HuH-7.5 (cell line): Measurements from ENCODE around the gene IDI1.
"Not testable (repeated sequence)": the region's sequence is repeated elsewhere in the genome, so short reads cannot be mapped to it uniquely, and the experiment has no call there.

Source experiments
- DNase-seq: peaks from one replicate; pipeline ENCODE4 v3.0.0; 2011; ENCODE audit warnings: low spot score

IDI1 gene

DNA sequence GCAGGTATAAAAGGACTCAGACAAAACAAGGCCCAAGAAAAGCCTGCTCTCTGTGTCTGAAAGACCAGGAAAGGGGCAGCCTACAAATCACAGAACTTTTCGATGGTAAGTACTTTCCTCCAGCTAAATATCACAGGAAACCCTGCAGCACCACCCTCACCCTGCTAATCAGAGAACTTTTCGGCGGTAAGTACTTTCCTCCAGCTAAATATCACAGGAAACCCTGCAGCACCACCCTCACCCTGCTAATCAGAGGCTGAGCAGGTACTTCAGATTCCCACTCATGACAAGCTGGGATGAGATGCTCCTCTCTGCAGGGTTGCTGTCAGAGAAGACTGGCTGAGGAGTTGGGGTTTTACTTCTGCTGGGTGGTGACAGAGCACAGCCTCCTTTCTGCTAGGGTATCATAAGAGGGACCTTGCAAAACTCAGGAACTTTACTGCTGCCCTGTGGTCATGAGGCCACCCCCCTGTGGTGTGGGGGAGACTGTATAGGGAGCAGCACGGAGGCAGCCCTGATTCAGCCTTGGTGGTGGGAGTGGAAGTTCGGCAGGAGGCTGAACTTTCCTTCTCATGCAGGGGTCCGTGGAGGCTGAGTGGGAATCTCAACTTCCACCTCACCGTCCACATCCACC is 14.4 kb upstream of the IDI1 start:
- no peak for DNase-seq

DNA sequence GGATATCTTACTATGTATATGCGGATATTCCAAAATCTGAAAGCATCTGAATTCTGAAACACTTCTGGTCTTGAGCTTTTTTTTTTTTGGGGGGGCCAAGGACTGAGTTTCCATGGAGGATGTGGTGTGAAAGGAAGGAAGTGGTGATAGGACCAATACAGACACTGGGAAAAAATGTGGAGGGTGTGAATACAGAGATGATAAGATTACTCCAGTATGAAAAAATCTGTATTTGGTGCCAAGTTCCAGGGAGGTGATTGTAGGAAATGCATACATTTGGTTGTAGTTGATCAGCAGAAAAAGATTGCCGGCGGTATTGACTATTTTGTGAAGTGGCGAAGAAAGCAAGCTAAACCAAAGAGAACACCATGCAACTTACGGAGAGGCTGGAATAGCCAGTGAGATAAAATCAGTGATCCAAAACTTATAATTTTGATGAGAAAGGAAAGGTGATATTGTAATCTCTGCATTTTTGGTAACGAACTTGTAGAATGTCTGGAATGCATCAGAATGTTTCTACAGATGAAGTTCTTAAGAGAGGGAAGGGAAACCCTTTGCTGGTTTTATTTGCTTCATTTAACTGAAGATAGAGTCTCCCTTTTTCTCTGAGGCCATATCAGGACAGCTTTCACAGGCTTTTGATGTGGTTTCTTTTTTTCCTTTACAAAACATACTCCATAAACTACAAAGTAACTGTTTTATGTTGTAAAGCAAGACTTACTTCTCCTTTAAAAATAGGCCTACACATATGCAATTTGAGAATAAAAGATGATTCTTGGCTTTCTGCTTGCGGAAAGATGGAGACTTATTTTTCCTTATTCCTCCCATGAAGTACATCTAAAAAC is 13.2 kb upstream of the IDI1 start:
- no peak for DNase-seq

DNA sequence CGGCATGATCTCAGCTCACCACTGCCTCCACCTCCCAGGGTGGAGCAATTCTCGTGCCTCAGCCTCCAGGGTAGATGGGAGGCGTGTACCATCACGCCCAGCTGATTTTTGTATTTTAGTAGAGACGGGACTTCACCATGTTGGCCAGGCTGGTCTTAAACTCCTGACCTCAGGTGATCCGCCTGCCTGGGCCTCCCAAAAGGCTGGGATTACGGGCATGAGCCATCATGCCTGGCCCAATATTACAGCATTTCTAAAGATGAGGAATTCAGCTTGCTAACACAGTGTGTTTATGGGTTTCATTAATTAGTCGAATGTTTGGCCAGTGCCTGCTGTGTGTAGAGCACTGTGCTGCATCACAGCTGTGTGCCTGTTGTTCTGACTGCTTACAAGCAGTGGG is 11.0 kb upstream of the IDI1 start:
- no peak for DNase-seq

DNA sequence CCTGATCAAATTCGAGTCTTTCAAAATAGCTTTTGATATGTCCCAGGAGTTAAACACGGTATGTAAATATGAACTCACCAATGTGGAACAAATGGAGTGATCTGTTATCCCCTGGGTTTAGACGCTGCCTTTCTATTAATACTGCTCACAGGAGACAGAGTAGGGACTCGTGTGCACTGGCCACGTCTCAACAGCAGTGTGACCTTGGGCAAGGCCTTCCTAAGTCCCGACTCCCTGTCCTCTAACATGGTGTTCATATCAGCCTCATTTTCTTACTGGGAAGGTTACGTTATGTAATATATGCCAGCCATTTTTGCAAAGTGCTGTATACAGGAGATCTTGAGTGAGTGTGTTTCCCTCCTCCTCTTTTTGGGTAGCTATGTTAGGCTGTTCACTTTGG is 9.1 kb upstream of the IDI1 start:
- DNase-seq: no peak

DNA sequence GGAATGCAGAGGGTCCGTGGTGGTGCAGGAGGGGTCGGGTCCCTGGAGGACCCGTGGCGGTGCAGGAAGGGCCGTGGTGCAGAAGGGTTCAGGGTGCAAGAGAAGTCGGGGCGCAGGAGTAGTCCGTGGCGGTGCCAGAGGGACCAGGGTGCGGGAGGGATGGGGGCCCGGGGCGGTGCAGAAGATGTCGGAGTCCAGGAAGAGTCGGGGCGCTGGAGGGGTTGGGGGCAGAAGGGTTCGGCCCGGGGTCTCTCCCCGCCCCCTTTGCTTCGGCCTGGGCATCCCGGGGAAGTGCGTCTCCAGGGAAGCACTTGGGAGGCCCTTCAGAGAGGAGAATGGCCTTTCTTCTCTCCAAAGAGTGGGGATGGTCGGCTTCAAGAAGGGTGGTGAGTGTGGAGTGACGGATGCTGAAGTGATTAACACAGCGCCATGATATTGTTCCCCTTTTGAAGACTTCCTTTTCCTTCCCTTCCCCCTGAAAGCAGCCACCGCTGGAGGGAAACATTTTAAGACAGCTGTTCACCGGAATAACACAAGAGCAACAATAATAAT is 8.3 kb upstream of the IDI1 start:
- DNase-seq: no peak

DNA sequence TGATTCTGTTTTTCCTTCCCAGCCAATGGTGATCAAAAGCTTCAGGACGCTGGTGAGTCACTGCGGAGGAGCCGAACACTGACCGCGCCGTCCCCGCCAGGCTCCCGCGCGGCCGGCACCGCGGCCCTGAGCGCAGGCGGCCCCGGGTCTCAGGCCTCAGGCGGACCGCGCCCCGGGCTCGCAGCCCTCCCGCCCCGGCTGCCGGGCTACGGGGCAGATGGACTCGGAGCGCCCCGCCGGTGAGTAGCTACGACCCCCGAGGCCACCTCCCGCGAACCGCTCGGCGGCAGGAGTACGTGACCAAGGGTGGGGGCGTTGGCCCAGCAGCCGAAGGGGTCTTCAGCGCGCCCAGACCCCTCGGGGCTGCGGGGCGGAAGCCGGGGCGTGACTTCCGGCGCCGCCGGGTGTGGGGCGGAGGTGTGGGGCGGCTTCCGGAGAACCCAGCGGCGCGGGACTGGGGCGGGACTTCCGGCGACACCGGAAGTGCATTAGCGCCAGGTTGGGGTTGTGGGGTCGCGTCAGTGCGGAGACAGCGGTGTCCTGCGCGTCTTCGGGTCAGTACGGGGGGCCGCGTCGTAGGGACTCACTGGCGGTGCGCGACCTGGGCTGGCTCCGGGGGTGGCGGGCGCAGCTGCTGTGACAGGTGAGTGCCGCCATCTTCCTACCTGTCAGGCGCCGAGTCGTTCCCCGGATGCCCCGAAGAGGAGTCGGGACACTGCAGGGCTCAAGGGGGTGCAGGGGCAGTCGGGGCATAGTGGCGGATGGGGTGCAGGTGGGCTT is 7.6 kb upstream of the IDI1 start, which contains the start of gene WDR37:
TSS of gene WDR37 (plus strand) at position 60 of the 780 bp plus-strand sequence. CDS start 15,771 bp downstream, outside the sequence.
- peak; percentile 83 for DNase-seq

DNA sequence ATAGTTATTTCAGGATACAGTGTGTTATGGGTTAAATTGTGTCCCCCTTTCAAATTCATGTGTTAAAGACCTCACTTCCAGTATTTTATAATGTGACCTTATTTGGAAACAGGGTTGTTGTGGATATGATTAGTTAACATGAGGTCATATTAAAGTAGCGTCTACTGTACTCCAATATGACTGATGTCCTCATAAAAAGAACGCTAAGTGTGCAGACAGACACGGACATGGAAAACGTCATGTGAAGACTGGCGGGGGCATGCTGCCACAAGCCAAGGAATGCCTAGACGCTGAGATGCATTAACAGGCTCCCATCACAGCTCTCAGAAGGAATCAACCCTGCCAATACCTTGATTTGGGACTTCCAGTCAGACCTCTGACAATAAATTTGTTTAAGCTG is 5.8 kb upstream of the IDI1 start:
- no peak for DNase-seq

DNA sequence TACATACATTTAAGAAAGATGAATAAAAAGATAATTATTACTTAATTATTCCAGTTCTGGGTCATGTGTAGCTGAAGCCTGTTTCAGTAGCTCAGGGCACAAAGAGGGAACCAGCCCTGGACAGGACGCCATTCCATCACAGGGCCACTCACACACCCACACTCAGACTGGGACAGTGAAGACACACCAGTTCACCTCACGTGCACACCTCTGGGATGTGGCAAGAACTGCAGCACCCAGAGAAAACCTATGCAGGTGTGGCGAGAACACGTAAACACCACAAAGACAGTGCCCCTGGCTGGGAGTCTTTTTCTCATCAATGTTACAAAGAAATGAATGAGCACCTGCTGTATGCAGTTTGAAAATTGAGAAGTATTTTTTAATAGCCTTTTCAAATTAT is 1.6 kb upstream of the IDI1 start:
- DNase-seq: peak; percentile 45

DNA sequence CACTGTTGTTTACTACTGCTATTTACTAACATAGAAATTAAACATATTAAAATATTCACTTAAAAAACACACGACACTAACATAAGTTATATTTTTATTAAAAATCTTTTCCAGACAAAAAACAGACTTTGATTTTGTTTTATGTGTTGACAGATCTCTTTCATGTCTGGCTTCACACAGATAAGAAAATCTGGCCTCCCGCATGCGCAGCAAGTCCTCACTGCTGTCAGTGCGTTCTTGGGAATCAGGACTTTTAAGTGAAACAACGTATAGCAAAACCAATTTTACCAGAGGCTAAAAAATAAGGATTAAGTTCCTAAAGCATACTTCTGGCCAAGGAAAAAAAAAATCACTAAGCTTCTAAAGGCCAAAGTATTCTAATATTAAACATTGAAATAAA is 1.2 kb upstream of the IDI1 start:
- no peak for DNase-seq

DNA sequence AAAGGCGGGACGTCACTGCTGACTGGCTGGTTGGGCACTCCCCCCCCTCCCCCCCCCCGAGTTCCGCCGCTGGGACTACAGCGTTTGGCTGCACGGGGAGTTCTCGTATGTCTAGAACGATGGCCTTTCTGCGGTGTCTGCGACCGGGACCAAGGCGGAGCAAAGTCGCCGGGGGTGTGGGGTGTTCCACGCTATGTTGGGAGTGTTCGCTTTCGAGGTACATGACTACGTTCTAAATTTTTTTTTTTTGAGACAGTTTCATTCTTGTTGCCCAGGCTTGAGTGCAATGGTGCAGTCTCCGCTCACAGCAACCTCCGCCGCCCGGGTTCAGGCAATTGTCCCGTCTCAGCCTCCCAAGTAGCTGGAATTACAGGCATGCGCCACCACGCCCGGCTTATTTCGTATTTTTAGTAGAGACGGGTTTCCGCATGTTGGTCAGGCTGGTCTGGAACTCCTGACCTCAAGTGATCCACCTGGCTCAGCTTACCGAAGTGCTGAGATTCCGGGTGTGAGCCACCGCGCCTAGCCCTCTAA is 573 bp upstream of the IDI1 start:
- no peak for DNase-seq

DNA sequence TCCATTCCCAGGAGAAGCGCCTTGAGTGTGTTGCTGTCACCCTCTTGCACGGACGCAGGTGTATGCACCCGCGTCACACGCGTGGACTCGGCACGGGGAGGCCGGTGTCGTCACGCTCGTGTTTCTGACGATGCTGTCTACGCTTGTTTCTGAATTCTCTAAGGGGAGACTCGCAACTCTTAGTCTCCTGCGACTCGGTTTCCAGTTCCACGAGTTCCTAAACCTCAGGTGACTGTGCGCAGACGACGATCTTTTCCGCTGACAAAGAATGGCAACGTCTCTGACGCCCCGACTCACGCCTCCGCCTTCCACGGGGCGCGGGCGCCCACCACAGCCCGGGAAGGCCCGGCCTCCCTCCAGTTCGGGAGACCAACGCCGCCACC is 579 bp downstream of the IDI1 start:
- DNase-seq: no peak

DNA sequence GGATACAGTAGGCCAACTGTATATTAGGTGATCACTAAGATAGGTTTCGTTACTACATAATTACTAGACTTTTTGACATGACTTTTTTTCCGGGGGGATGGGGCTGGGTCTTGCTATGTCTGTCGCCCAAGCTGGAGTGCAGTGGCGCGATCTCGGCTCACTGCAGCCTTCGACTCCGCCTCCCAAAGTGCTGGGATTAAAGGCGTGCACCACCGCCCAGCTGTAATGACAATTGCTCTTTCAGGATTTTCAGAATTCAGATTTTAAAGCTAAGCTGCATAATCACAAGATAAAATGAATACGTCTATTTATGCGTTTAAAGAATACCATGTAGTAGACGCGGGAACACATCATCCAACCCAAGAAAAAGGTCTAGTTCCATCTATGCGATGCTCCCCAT is 982 bp downstream of the IDI1 start:
- no peak for DNase-seq

DNA sequence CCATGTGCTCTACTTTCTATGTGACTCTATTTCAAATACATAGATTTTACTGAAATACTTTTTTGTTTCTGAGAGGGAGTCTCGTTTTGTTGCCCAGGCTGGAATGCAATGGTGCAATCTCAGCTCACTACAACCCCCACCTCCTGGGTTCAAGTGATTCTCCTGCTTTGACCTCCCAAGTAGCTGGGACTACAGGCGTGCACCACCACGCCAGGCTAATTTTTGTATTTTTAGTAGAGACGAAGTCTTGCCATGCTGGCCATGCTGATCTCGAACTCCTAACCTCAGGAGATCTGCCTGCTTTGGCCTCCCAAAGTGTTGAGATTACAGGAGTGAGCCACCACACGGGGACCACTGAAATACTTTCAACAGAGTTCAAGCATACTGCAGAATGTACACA is 3.5 kb downstream of the IDI1 start:
- DNase-seq: no peak

DNA sequence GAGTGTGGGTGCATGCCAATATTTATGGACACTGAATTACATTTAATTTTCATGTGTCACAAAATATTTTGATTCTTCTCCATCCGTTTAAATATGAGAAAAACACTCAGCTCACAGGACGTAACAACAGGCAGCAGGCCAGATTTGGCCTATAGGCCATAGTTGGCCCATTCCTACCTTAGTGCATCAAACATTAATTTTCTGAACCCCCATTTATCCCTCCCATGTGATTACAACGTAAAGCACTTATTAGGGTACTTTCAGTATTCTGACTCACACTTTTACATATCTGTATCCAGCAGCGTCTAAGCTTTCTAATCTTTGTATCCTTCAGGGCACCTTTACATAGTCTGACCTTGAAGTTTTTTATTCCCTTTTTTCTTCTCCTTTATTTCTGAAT is 4.0 kb downstream of the IDI1 start:
- DNase-seq: no peak

DNA sequence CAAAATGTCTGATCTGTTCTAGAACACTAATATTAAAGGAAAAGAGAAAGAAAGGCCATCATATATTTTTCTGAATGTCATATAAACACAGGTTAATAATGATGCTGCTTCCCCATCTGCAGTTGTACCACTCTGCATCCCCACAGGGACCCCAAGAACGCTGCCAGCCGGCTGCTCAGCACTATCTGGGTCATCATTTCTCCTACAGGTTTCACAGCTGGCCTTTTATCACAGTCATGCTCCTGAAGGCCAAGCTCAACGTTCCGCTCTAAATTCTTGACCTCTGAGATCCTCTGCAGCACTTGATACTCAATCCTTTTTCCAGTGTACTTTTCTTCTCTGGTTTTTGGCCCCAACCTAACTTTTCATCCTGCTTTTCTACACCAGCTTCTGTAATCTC is 4.8 kb downstream of the IDI1 start:
- no peak for DNase-seq

DNA sequence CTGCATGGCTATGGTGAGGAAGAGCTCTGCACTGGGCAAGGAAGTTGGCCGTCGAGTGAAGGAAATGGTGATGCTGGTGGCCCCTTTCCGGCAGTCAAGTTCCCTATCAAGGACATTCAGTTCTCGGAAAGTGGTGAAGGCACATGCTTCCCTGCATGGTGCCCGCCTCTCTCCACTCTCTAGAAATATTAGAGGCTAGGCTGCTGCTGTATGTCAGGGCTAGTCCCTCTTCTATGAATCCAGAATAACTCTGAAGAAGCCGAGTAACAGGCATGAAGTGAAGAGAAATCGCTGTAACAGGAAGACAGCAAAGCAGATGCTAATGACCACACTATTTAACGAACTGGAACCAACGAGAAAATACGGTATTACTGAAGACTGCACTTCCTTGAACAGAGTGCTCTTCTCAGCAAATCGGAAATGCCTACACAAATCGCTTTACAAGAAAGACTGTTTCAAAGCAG is 5.4 kb downstream of the IDI1 start:
- DNase-seq: no peak

DNA sequence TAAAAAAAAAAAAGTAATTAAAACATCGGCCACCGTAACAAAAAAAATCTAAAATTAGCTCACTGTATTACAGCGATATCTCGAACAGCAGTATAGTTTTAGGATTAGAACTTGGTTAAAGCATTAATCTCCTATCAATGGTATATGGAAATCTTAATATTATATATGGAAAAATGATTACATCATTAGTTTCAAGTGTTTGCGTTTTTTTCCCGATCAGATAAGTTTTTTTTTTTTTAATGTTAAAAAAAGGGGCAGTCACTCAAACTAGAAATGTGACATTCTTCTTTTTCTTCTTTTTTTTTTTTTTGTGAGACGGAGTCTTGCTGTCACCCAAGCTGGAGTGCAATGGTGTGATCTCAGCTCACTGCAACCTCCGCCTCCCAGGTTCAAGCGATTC is 7.4 kb downstream of the IDI1 start:
- no peak for DNase-seq

DNA sequence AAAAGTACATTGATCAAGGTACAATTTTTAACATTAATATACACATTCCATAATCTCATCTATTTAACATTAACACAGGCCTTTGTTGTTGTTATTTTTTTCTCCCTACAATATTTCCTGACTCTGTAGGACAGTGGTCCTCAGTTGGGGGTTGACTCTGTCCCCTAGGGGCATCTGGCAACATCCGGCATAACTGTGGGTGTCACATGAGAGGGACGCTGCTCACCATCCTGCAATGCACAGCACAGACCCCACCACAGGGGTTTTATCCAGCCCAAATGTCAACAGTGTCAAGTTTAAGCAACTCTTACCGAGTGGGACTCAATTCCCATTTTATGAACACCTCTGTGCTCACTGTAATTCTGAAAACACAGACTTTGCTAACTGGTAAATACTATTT is 8.8 kb downstream of the IDI1 start:
- DNase-seq: no peak

DNA sequence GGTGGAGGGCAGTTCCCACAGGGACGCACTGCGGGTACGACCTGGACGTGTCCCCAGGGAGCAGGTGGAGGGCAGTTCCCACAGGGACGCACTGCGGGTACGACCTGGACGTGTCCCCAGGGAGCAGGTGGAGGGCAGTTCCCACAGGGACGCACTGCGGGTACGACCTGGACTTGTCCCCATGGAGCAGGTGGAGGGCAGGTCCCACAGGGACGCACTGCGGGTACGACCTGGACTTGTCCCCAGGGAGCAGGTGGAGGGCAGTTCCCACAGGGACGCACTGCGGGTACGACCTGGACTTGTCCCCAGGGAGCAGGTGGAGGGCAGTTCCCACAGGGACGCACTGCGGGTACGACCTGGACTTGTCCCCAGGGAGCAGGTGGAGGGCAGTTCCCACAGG is 10.2 kb downstream of the IDI1 start:
- DNase-seq: not testable (repeated sequence)

DNA sequence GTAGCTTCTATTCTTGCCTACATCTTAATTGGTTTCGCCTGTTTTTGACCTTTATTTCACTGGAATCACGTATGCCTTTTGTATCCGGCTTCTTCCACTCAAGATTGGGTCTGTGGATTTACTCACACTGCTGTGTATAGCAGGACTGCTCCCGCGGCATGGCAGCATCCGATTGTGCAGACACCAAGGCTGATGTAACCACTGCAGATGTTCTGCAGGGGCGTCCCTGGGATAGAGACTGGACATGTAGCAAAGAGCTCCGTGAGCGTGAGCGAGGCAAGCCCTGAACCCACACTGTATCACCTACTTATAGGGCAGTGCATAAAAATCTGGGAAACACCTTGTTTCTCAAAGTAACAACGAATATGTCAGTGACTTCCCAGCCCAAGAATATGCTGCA is 11.8 kb downstream of the IDI1 start:
- no peak for DNase-seq

DNA sequence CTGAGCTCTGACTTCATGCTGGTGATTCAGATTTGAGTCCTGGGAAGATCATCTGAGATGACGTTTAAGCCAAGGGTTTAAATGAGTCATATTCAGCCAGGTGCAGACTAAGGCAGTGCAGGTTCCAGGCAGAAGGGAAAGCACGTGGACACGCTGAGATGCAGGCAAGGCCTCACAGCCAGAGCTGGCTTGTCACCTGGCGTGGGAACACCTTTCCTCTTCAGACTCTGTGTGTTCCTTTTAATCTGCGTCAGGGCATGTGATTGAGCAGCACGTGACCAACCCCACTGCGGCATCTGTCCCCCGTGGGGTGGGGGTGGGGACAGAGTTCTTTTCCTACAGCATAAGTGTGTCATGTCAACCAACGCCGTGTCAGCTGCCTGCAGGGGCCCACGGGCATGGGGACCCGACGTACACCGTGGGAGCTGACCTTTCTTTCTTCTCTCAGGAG is 12.6 kb downstream of the IDI1 start:
- DNase-seq: no peak

DNA sequence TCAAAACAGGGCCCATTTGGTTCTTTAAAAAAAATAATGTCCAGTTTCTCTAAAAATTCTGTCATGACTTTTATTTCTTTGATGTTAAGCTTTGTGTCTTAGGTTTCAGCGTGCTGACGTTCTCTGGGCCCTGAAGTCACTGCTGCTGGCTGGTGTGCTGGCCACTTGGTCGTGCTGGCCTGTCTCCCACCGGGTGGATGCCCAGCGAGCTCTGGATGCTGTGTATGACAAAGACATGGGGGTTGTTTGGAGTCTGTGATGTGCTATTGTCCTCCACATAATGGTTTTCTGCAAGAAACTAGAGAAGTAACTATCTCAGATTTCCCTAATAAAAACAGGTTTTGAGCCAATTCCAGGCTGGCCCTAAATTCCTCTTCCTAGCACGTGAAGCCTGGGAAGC is 13.7 kb downstream of the IDI1 start:
- DNase-seq: no peak
